Measurements from ENCODE around the gene POLD4.

- TF ChIP-seq POLR2A (IDR thresholded peaks at IDR 0.05) (no peak), CTCF (IDR thresholded peaks at IDR 0.05) (no peak)
Measured at GRCh38 chr11:67356387-67356863, 3.1 kb upstream of the POLD4 start.
